Astrocyte (in vitro differentiated cells and primary cell): ENCODE data around the gene LRRC45. TPM values are rescaled to one million over a fixed set of nuclear protein-coding genes. Genes with fewer than 3 reads are reported as not detected.

Source experiments
- DNase-seq: peaks from one replicate; pipeline ENCODE4 v3.0.0-alpha.2; 2010; ENCODE audit warnings: low read depth
- FAIRE-seq: peaks from 2 replicates; lab custom pipeline; 2011; peaks lifted over from hg19 to GRCh38; lab: Jason Lieb, UNC
- H2AFZ ChIP-seq: 2 replicates; pipeline ENCODE4 v1.6.0; 2012; ENCODE audit warnings: low read depth, low read length, inconsistent platforms
- H3K27ac ChIP-seq: 2 replicates; pipeline ENCODE4 v1.5.1; 2011; ENCODE audit warnings: low read depth, low read length, inconsistent platforms
- H3K27me3 ChIP-seq: 2 replicates; pipeline ENCODE4 v1.6.0; 2011; ENCODE audit warnings: low read length, inconsistent platforms; ENCODE audit not compliant: insufficient read depth
- H3K36me3 ChIP-seq: 2 replicates; pipeline ENCODE4 v1.5.1; 2011; ENCODE audit warnings: low read length, inconsistent platforms; ENCODE audit not compliant: insufficient read depth
- H3K4me1 ChIP-seq: 2 replicates; pipeline ENCODE4 v1.5.1; 2011; ENCODE audit warnings: low read length, inconsistent platforms; ENCODE audit not compliant: insufficient read depth
- H3K4me2 ChIP-seq: 2 replicates; pipeline ENCODE4 v1.6.0; 2012; ENCODE audit warnings: low read length, inconsistent platforms
- H3K4me3 ChIP-seq: 2 replicates; pipeline ENCODE4 v1.5.1; 2011; ENCODE audit warnings: low read depth, mild to moderate bottlenecking, low read length, inconsistent platforms; ENCODE audit not compliant: insufficient read depth
- H3K79me2 ChIP-seq: 2 replicates; pipeline ENCODE4 v1.6.0; 2012; ENCODE audit warnings: mild to moderate bottlenecking, low read length, inconsistent platforms; ENCODE audit not compliant: insufficient read depth
- H3K9ac ChIP-seq: 2 replicates; pipeline ENCODE4 v1.6.0; 2012; ENCODE audit warnings: mild to moderate bottlenecking, low read length, inconsistent platforms
- H3K9me3 ChIP-seq: 2 replicates; pipeline ENCODE4 v1.5.1; 2012; ENCODE audit warnings: low read depth, mild to moderate bottlenecking, low read length, inconsistent platforms; ENCODE audit not compliant: insufficient read depth
- H4K20me1 ChIP-seq: 2 replicates; pipeline ENCODE4 v1.6.0; 2012; ENCODE audit warnings: low read length, inconsistent platforms; ENCODE audit not compliant: insufficient read depth
- H3K27ac Mint-ChIP-seq: one replicate; pipeline ENCODE4 v1.8.0; 2021; ENCODE audit warnings: mild to moderate bottlenecking, mixed read lengths; ENCODE audit not compliant: unreplicated experiment
- H3K27me3 Mint-ChIP-seq: one replicate; pipeline ENCODE4 v1.8.0; 2021; ENCODE audit warnings: low read depth, mixed read lengths; ENCODE audit not compliant: unreplicated experiment
- H3K36me3 Mint-ChIP-seq: one replicate; pipeline ENCODE4 v1.8.0; 2021; ENCODE audit warnings: low read depth, mixed read lengths; ENCODE audit not compliant: unreplicated experiment
- H3K4me1 Mint-ChIP-seq: one replicate; pipeline ENCODE4 v1.8.0; 2021; ENCODE audit warnings: low read depth, mixed read lengths; ENCODE audit not compliant: unreplicated experiment
- H3K4me3 Mint-ChIP-seq: one replicate; pipeline ENCODE4 v1.8.0; 2021; ENCODE audit warnings: mild to moderate bottlenecking, moderate library complexity, mixed read lengths; ENCODE audit not compliant: unreplicated experiment
- H3K9me3 Mint-ChIP-seq: one replicate; pipeline ENCODE4 v1.8.0; 2021; ENCODE audit warnings: mild to moderate bottlenecking, mixed read lengths; ENCODE audit not compliant: unreplicated experiment
- EZH2 ChIP-seq: IDR thresholded peaks from 2 replicates; pipeline ENCODE4 v1.6.1; 2012; ENCODE audit warnings: mild to moderate bottlenecking, low read length, inconsistent platforms; ENCODE audit not compliant: insufficient read depth
- total RNA-seq: library from RNA; stranded (reverse); gene quantifications from 2 replicates; pipeline ENCODE4 v1.2.1, GENCODE V29; 2021
- TF ChIP-seq, protein P1 (sequence below): IDR thresholded peaks from 2 replicates; pipeline ENCODE4 v1.5.1; 2011; ENCODE audit warnings: low read depth, mild to moderate bottlenecking, inconsistent platforms, low read length, moderate library complexity; ENCODE audit not compliant: insufficient read depth

The LRRC45 gene
- total RNA-seq, 1 donor from 2014 or later = 6.6 TPM

DNA sequence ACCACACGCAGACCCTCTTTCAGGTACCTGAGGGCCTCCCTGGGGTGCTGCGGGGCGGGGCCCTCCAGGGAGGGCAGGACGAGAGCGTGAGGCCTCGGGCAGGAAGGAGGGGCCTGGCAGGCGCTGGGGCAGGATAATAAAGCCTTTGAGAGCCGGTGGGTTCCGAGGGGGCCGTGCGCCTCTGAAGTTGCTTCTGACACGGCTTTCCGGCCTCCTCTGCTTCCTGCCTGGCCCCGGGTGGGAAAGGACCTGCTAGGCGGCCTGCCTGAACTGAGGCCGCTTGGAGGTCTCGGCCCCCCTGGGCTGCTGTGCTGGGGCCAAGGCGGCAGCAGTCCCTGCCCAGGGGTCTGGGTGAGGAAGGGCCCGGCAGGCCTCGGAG, 10.9 kb upstream of the LRRC45 start:
- H3K27ac Mint-ChIP-seq = no peak overlapping the region
- no peak overlapping the region for H2AFZ ChIP-seq
- no peaks in the 10 kb centered on the region for H3K27me3 ChIP-seq
- no peak overlapping the region for H3K27ac ChIP-seq
- TF ChIP-seq, protein P1, sequence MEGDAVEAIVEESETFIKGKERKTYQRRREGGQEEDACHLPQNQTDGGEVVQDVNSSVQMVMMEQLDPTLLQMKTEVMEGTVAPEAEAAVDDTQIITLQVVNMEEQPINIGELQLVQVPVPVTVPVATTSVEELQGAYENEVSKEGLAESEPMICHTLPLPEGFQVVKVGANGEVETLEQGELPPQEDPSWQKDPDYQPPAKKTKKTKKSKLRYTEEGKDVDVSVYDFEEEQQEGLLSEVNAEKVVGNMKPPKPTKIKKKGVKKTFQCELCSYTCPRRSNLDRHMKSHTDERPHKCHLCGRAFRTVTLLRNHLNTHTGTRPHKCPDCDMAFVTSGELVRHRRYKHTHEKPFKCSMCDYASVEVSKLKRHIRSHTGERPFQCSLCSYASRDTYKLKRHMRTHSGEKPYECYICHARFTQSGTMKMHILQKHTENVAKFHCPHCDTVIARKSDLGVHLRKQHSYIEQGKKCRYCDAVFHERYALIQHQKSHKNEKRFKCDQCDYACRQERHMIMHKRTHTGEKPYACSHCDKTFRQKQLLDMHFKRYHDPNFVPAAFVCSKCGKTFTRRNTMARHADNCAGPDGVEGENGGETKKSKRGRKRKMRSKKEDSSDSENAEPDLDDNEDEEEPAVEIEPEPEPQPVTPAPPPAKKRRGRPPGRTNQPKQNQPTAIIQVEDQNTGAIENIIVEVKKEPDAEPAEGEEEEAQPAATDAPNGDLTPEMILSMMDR = no peak
- no peak for TF ChIP-seq EZH2
- H3K9me3 ChIP-seq = no peaks in the 10 kb centered on the region
- no peaks in the 10 kb centered on the region for H4K20me1 ChIP-seq
- no peak for DNase-seq
- H3K4me3 ChIP-seq = no peak overlapping the region
- no peaks in the 10 kb centered on the region for H3K36me3 ChIP-seq
- H3K4me2 ChIP-seq = no peak overlapping the region
- H3K9ac ChIP-seq = no peak overlapping the region
- peaks cover 7% of the 10 kb centered on the region for H3K4me1 ChIP-seq
- no peaks in the 10 kb centered on the region for H3K4me1 Mint-ChIP-seq
- no peak overlapping the region for H3K4me3 Mint-ChIP-seq
- FAIRE-seq = no peak
- no peaks in the 10 kb centered on the region for H3K9me3 Mint-ChIP-seq
- H3K79me2 ChIP-seq = no peaks in the 10 kb centered on the region
- no peaks in the 10 kb centered on the region for H3K27me3 Mint-ChIP-seq
- no peaks in the 10 kb centered on the region for H3K36me3 Mint-ChIP-seq

DNA sequence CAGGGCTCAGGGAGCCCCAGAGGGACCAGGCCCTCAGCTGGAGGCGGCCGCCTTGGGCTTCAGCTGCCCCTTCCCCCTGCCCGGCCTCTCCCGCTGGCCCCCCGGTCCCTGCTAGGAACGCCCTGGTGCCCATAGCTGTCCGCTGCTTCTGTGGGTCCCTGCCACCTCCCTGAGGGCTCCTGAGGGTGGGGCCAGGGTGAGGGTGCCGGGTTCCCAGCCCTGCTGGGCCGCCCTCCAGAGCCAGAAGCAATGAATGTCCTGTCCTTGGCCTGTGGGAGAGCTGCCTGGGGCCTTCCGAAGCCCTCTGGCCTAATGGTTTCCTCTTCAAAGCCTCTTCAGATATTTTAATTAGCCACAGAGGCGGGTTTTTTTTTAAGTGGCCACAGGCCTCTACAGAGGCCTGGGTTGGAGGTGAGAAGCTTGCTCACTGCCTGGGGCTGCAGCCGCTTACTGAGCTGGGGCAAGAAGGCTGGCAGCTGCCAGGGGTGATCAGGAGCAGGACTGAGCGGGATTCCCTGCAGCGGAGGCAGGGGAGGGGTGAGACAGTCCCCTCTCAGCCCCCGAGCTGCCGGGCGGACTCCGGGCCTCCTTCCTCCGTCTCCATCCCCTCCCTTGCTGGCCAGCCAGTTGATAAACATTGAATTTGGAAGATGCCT, 10.3 kb upstream of the LRRC45 start:
- no peak overlapping the region for H3K4me2 ChIP-seq
- DNase-seq = no peak
- no peaks in the 10 kb centered on the region for H3K36me3 ChIP-seq
- no peaks in the 10 kb centered on the region for H3K9me3 ChIP-seq
- no peaks in the 10 kb centered on the region for H3K79me2 ChIP-seq
- Mint-ChIP-seq H3K9me3 (no peaks in the 10 kb centered on the region), H3K27me3 (no peaks in the 10 kb centered on the region), H3K36me3 (no peaks in the 10 kb centered on the region), H3K4me1 (no peaks in the 10 kb centered on the region), H3K4me3 (no peak overlapping the region), H3K27ac (no peak overlapping the region)
- H2AFZ ChIP-seq = no peak overlapping the region
- H3K9ac ChIP-seq = no peak overlapping the region
- H3K27ac ChIP-seq = no peak overlapping the region
- H3K4me1 ChIP-seq = peaks cover 1% of the 10 kb centered on the region
- H3K4me3 ChIP-seq = no peak overlapping the region
- no peaks in the 10 kb centered on the region for H4K20me1 ChIP-seq
- no peak for TF ChIP-seq EZH2
- TF ChIP-seq, protein P1 = no peak
- H3K27me3 ChIP-seq = no peaks in the 10 kb centered on the region
- no peak for FAIRE-seq

DNA sequence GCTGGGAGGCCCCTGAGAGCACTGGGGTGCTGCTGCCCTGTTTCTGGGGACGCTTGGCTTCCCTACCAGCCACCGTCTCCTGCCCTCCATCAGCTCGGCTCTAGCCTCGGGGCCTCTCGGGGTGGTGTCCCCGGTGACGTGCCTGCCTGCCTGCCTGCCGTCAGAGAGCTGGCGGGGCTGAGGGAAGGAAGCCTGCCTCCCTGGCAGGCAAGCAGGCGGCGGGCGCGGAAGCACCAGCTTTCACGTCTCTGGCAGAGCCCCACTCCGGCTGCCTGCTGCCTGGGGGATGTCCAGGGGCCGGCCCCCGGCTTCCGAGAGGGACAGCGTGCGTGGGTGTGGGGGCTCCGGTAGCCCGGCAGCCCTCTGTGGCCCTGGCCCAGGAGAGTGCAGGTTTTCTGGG, 9.8 kb upstream of the LRRC45 start:
- no peak for DNase-seq
- Mint-ChIP-seq H3K27me3 (no peaks in the 10 kb centered on the region), H3K27ac (no peak overlapping the region), H3K4me1 (no peaks in the 10 kb centered on the region), H3K4me3 (no peak overlapping the region), H3K9me3 (no peaks in the 10 kb centered on the region), H3K36me3 (no peaks in the 10 kb centered on the region)
- no peaks in the 10 kb centered on the region for H3K9me3 ChIP-seq
- H3K9ac ChIP-seq = no peak overlapping the region
- no peaks in the 10 kb centered on the region for H3K79me2 ChIP-seq
- H3K36me3 ChIP-seq = no peaks in the 10 kb centered on the region
- TF ChIP-seq EZH2 = no peak
- TF ChIP-seq, protein P1 = no peak
- no peak overlapping the region for H3K4me2 ChIP-seq
- H2AFZ ChIP-seq = no peak overlapping the region
- no peaks in the 10 kb centered on the region for H3K4me1 ChIP-seq
- H4K20me1 ChIP-seq = no peaks in the 10 kb centered on the region
- no peak overlapping the region for H3K27ac ChIP-seq
- FAIRE-seq = no peak
- no peaks in the 10 kb centered on the region for H3K27me3 ChIP-seq
- H3K4me3 ChIP-seq = no peak overlapping the region
